ENCODE results near the gene UGT1A7. TPM values are rescaled to one million over a fixed set of nuclear protein-coding genes. Genes with fewer than 3 reads are reported as not detected.

The UGT1A7 gene
- total and polyA plus RNA-seq, 4 donors, result 0.45 TPM; not detected in 3

- H3K36me3 ChIP-seq (ENCODE audit: control insufficient read depth in 4 of 4, insufficient read depth in 4 of 4, low read length in 4 of 4), result no peaks in the 10 kb centered on the region
These were observed 139.5 kb downstream of the UGT1A7 start for GRCh38 chr2:233821196-233821595.

DNA sequence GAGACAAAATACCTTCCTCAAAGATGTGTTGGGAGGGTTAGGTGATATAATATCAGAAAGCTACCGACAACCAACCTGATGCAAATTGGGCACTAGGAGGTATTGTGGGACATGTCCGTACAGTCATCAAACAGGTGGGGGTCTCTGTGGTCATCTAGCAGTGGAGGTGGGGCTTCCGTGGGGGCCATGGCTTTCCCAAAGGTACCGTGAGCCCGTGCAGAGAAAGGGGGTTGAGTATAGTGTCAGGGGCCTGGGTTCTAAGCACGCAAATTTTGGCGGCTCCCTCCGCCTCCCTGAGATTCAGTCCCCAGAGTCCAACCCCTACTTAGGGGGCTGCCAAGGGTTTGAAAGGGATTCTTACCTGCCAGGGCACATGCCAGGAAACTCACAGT, 140.0 kb downstream of the UGT1A7 start:
- ATAC-seq (ENCODE audit: insufficient read depth, low FRiP score), result no peak
- WGBS, 2 donors, result 92 to 95% methylated on average over 8 of the region's 8 CpGs
- no peak overlapping the region for H3K9ac ChIP-seq (ENCODE audit: insufficient read depth in 1 of 2, low read length in 2 of 2)
- no peak overlapping the region for H3K27ac ChIP-seq (ENCODE audit: low read depth in 1 of 2, low read length in 1 of 2)
- H3K27me3 ChIP-seq (ENCODE audit: control insufficient read depth in 3 of 3, insufficient read depth in 3 of 3, low read length in 2 of 3), result no peaks in the 10 kb centered on the region
- no peak overlapping the region for H3K4me3 ChIP-seq
- no peak for TF ChIP-seq CTCF (IDR thresholded peaks at IDR 0.05; ENCODE audit: control extremely low read depth, extremely low read depth)
- no peaks in the 10 kb centered on the region for H3K36me3 ChIP-seq (ENCODE audit: control insufficient read depth in 4 of 4, insufficient read depth in 4 of 4, low read length in 4 of 4)
- no peaks in the 10 kb centered on the region for H3K4me1 ChIP-seq (ENCODE audit: control insufficient read depth in 5 of 5, insufficient read depth in 5 of 5, low read length in 5 of 5)
- H3K9me3 ChIP-seq (ENCODE audit: control insufficient read depth in 4 of 4, insufficient read depth in 3 of 4, low read length in 3 of 4), result peaks cover 0 to 2% (median 0%) of the 10 kb centered on the region in 4 donors
- no peak for DNase-seq

More at GRCh38 chr2:233821196-233821595, 139.5 kb downstream of the UGT1A7 start:
- Histone ChIP-seq H3K9me3 (ENCODE audit: control insufficient read depth in 4 of 4, insufficient read depth in 3 of 4, low read length in 3 of 4) (peaks cover 0 to 2% (median 0%) of the 10 kb centered on the region in 4 donors), H3K27ac (ENCODE audit: low read depth in 1 of 2, low read length in 1 of 2) (no peak overlapping the region), H3K4me1 (ENCODE audit: control insufficient read depth in 5 of 5, insufficient read depth in 5 of 5, low read length in 5 of 5) (no peaks in the 10 kb centered on the region), H3K9ac (ENCODE audit: insufficient read depth in 1 of 2, low read length in 2 of 2) (no peak overlapping the region), H3K4me3 (no peak overlapping the region), H3K27me3 (ENCODE audit: control insufficient read depth in 3 of 3, insufficient read depth in 3 of 3, low read length in 2 of 3) (no peaks in the 10 kb centered on the region)
- DNase-seq (no peak), ATAC-seq (ENCODE audit: insufficient read depth, low FRiP score) (no peak)
- TF ChIP-seq CTCF (IDR thresholded peaks at IDR 0.05; ENCODE audit: control extremely low read depth, extremely low read depth), result no peak
- WGBS, 2 donors, result 92 to 98% methylated on average over 3 of the region's 3 CpGs

GRCh38 chr2:233822101-233822771, 140.5 kb downstream of the UGT1A7 start:
- ATAC-seq (ENCODE audit: insufficient read depth, low FRiP score), result no peak
- Histone ChIP-seq H3K27me3 (ENCODE audit: control insufficient read depth in 3 of 3, insufficient read depth in 3 of 3, low read length in 2 of 3) (no peaks in the 10 kb centered on the region), H3K27ac (ENCODE audit: low read depth in 1 of 2, low read length in 1 of 2) (no peak overlapping the region), H3K36me3 (ENCODE audit: control insufficient read depth in 4 of 4, insufficient read depth in 4 of 4, low read length in 4 of 4) (no peaks in the 10 kb centered on the region), H3K9ac (ENCODE audit: insufficient read depth in 1 of 2, low read length in 2 of 2) (no peak overlapping the region), H3K4me3 (no peak overlapping the region), H3K4me1 (ENCODE audit: control insufficient read depth in 5 of 5, insufficient read depth in 5 of 5, low read length in 5 of 5) (no peaks in the 10 kb centered on the region), H3K9me3 (ENCODE audit: control insufficient read depth in 4 of 4, insufficient read depth in 3 of 4, low read length in 3 of 4) (peaks cover 0 to 2% (median 0%) of the 10 kb centered on the region in 4 donors)
- 89 to 91% methylated on average over 21 of the region's 21 CpGs for WGBS, 2 donors
- no peak for TF ChIP-seq CTCF (IDR thresholded peaks at IDR 0.05; ENCODE audit: control extremely low read depth, extremely low read depth)
- peak in 1 of 3 donors; percentile 1 for DNase-seq

Other genes starting within 250 kb of the UGT1A7 start
- gene USP40, start 115.1 kb upstream of the UGT1A7 start, total RNA-seq, result 10 to 100 TPM; 47.0 to 80.4 TPM
- gene USP40, start 115.1 kb upstream of the UGT1A7 start, polyA plus RNA-seq, result 10 to 100 TPM; 16.7 to 24.3 TPM
- gene UGT1A8, start 64.3 kb upstream of the UGT1A7 start, total RNA-seq, result under 1 TPM in 1 of 2 donors, not detected in 1; 0.26 TPM
- not detected for gene UGT1A8, start 64.3 kb upstream of the UGT1A7 start, polyA plus RNA-seq
- gene UGT1A10, start 45.5 kb upstream of the UGT1A7 start, total RNA-seq, result not detected
- under 1 TPM; 0.03 to 0.14 TPM for gene UGT1A10, start 45.5 kb upstream of the UGT1A7 start, polyA plus RNA-seq
- gene UGT1A9, start 10.0 kb upstream of the UGT1A7 start, total RNA-seq, result not detected
- gene UGT1A9, start 10.0 kb upstream of the UGT1A7 start, polyA plus RNA-seq, result not detected
- gene UGT1A6, start 11.0 kb downstream of the UGT1A7 start, total RNA-seq, result 1 to 10 TPM in 1 of 2 donors, under 1 TPM in 1; 0.63 to 2.3 TPM
- 1 to 10 TPM in 1 of 2 donors, under 1 TPM in 1; 0.96 to 1.9 TPM for gene UGT1A6, start 11.0 kb downstream of the UGT1A7 start, polyA plus RNA-seq
- under 1 TPM in 1 of 2 donors, not detected in 1; 0.34 TPM for gene UGT1A5, start 31.0 kb downstream of the UGT1A7 start, total RNA-seq
- not detected for gene UGT1A5, start 31.0 kb downstream of the UGT1A7 start, polyA plus RNA-seq
- under 1 TPM in 1 of 2 donors, not detected in 1; 0.21 TPM for gene UGT1A4, start 36.8 kb downstream of the UGT1A7 start, total RNA-seq
- gene UGT1A4, start 36.8 kb downstream of the UGT1A7 start, polyA plus RNA-seq, result under 1 TPM; 0.02 to 0.55 TPM
- not detected for gene UGT1A3, start 47.1 kb downstream of the UGT1A7 start, total RNA-seq
- gene UGT1A3, start 47.1 kb downstream of the UGT1A7 start, polyA plus RNA-seq, result not detected
- under 1 TPM in 1 of 2 donors, not detected in 1; 0.49 TPM for gene UGT1A1, start 78.4 kb downstream of the UGT1A7 start, total RNA-seq
- gene UGT1A1, start 78.4 kb downstream of the UGT1A7 start, polyA plus RNA-seq, result under 1 TPM; 0.01 to 0.04 TPM
- gene MROH2A, start 96.4 kb downstream of the UGT1A7 start, total RNA-seq, result under 1 TPM in 1 of 2 donors, not detected in 1; 0.80 TPM
- gene MROH2A, start 96.4 kb downstream of the UGT1A7 start, polyA plus RNA-seq, result not detected
- 1 to 10 TPM; 2.0 to 4.1 TPM for gene HJURP, start 172.6 kb downstream of the UGT1A7 start, total RNA-seq
- gene HJURP, start 172.6 kb downstream of the UGT1A7 start, polyA plus RNA-seq, result 1 to 10 TPM in 1 of 2 donors, under 1 TPM in 1; 0.84 to 1.9 TPM
- under 1 TPM in 1 of 2 donors, not detected in 1; 0.03 TPM for gene TRPM8, start 235.5 kb downstream of the UGT1A7 start, total RNA-seq
- gene TRPM8, start 235.5 kb downstream of the UGT1A7 start, polyA plus RNA-seq, result under 1 TPM in 1 of 2 donors, not detected in 1; 0.14 TPM

Data from lung (tissue), 12 donors.